Measurements from ENCODE around the gene FILIP1L.

- TF ChIP-seq CTCF (IDR thresholded peaks at IDR 0.05 in 4 of 5, conservative IDR thresholded peaks at IDR 0.05 in 1 of 5) (no peak), POLR2A (IDR thresholded peaks at IDR 0.05) (no peak)
Observed at GRCh38 chr3:100150473-100150872, 36.2 kb upstream of the FILIP1L start.
